ENCODE measurements around the gene SORBS1.

Gene SORBS1

DNA sequence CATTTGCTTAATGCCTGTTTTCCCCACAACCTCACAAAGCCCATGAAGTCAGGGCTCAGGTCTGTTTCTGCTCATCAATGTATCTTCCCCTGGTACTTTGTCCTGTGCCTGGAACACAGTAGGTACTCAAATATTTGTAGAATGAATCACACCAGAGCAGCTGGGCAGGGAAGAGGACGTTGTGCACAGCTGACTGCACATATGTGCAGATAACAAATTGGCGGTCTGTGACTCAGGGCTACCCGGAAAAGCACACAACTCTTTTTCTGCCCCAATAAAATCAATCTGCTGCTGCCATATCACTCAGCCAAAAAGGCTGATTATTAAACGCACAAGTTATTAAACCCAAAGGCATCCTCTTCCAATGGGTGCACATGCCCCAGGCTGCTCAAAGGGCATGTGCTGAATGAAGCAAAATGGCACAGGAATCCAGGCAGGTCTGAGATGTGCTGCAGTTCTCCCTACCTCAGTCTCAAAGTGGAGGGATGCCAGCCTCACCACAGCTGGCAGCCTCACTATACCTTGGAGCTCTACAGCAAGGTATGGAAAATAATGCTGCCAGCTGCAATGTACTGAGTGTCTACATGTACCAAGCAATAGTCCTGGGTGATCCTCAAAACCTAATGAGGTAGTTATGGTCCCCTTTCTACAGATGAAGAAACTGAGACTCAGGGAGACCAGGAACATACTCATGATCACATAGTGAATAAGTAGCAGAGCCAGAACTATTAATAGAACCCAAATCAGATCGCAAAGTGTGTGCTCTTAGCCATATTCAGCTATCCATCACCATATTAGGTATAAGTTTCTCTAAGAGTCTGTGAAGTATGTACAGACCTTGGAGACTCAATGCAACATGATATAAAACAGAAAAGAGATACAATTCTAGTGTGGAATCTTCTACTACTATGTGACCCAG is 43.4 kb downstream of the SORBS1 start:
- peak; percentile 96 for DNase-seq (ENCODE audit: low spot score)
- peak; percentile 99 for FAIRE-seq

DNA sequence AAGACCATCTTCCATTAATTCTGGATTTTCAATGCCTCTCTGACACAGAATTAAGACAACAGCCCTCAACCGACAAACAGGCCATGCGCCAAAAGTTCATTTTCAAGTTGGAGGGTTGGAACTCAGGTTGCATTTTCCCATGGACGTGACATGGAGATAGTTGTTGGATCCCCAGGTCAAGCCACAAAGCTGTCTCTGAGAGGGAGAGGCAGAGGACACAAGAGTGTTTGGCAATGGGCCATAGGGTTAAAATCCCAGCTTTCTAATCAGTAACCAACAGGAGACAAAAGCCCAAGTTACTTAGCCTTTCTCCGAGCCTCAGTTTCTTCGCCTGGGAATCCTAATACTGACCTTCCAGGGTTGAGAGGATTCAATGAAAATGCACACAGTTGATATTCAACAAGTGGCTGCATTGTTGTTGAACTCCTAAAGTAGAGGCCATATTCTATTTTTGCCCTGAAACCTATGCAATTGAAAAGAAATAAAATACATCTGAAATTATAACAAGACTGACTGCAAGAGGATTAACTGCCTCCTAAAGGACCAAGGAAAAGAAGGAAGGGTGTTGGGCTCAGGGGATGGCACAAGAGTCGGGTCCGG is 44.3 kb downstream of the SORBS1 start:
- FAIRE-seq (peak; percentile 97), DNase-seq (ENCODE audit: low spot score) (peak; percentile 75)

DNA sequence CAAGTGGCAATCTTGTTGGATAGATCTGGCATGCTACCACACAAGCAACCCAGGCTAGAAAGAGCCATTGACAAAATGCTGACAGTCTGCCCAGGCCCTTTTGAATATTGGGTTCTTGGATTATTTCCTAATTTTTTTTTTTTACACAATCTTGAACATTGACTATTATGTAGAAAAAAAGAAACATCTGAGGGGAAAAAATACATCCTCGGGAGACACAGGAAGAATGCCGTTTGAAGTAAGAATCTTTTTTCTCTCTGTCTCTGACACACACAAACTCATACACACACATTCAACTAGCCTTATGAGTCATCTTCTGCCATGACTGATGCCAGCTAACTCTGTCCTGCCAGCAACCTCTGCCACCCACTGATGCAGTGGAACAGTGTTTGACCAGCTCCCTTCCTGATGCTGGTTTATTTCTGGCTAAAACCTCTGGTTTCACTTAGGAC is 47.2 kb downstream of the SORBS1 start:
- DNase-seq (ENCODE audit: low spot score), result peak; percentile 89
- FAIRE-seq, result peak; percentile 92

DNA sequence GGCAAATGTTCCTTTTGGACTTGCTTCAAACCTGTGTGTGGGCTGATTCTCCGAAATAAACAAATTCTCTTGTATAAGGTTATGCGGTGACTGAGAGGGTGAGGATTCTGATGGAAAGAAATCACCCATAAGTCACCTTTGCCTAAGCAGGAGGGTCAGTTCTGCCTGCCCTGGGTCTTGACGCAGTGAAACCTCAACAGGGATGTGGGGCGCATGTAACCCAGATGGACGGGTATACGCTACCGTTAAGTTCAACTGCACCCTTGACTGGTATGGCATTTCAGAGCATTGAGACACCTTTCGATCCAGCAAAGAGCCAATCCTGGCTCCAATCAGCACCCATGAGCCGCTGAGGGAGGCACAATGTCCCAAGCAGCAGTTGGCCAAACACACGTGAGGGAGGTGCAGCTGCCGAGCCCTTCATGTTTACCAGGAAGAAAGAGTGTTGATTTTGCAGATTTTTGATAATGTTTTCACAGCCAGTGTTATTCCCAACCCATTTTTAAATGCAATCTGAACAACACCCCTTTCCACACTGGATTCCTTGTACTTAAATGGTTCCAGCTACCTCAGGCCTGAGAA is 48.1 kb downstream of the SORBS1 start:
- no peak for FAIRE-seq
- no peak for DNase-seq (ENCODE audit: low spot score)

DNA sequence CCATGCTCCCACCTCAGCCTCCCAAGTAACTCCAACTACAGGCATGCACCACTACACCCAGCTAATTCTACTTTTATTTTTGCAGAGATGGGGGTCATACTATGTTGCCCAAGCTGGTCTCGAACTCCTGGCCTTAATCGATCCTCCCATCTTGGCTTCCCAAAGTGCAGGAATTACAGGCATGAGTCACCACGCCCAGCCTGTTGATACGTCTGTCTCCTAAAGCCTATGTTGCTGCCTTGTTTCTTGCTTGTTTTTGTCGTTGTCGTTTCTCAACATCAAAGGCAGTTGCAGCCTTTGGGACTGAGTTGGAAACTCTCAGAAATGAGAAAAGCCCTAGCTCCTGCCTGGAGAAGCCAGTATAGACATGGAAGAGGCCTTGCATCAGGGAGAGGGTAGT is 49.9 kb downstream of the SORBS1 start:
- DNase-seq (ENCODE audit: low spot score), result no peak
- no peak for FAIRE-seq

DNA sequence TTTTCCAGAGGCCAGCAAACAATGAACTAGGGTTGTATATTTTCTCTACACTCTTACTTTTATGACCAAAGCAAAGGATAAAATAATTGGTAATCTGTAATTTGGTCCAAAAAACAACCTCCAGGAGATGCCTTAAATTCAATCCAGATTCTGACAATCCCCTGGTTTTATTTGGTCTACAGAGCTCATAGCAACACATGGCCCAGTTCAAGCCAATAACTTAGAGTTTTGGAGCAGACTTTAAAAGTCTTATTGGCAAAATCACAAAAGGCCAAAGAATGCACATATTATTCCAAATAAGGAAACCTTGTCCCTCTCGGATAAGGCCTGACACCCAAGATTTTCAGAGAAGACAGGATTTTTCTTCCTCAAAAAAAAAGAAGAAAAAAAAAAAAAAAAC is 51.9 kb downstream of the SORBS1 start:
- no peak for DNase-seq (ENCODE audit: low spot score)
- FAIRE-seq, result no peak

DNA sequence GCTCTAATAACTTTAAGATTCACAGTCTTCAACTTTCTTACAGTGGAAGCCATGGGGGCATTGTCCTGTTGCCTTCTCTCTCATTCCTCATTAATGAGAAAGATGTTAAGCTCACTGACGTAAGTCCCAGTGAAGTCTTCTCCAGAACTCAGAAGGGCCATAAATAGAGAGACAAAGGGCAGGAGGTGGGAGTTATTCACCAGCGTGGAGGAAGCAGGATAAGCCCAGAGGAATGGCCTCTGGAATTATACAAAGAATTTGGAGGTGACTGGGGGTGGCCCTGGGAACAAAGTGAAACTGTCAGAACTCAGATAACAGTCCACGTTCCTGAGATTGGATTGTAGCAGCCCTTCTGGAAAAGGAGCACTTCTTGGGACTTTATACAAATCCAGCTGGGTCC is 52.4 kb downstream of the SORBS1 start:
- FAIRE-seq (no peak), DNase-seq (ENCODE audit: low spot score) (no peak)

DNA sequence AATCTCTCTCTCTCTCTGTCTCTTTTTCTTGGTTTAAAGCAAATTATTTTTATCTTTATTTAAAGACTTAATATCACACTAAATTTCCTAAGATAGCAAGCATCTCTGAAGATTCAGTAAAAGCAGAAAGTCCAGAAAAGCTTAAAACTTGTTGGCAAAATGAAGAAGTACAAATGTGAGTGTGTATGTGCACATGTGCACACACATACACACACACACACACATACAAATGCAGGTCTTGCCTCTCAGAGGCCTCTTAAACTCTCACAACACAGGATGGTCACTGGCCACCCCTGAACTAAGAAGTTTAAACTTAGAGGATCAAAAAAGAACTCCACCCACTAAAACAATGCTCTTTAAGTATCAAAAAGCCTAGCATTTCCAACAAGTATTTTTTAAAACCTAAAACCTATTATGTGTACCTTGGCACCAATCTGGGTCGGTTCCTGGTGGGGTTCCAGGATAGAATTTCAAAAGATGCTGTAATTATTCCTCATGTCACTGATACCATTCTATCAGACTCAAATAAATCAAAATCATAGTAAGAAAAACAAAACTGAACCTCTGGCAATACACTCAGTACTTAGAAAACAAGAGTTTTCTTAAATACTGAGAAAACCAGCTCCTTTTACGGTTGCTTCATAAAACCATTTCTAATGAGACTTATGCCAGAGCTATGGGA is 55.0 kb downstream of the SORBS1 start:
- FAIRE-seq (no peak), DNase-seq (ENCODE audit: low spot score) (no peak)

DNA sequence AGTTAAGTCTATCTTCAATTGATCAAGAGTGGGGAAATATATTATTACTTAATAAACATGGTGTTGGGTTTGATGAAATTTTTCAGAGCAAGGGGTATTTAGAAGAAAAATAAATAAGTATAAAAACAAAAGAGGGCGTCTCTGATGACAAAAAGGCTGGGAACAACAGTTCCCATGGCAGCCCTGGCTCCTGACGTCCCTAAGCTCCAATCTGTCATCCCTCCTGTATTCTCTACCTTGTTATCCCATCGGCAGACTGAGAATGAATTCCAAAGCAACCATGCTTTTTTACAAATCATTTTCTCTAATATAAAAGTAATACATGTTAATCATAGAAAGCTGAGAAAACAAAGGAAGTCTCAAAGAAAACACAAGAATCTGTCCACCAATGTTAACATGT is 55.5 kb downstream of the SORBS1 start:
- FAIRE-seq, result no peak
- no peak for DNase-seq (ENCODE audit: low spot score)

DNA sequence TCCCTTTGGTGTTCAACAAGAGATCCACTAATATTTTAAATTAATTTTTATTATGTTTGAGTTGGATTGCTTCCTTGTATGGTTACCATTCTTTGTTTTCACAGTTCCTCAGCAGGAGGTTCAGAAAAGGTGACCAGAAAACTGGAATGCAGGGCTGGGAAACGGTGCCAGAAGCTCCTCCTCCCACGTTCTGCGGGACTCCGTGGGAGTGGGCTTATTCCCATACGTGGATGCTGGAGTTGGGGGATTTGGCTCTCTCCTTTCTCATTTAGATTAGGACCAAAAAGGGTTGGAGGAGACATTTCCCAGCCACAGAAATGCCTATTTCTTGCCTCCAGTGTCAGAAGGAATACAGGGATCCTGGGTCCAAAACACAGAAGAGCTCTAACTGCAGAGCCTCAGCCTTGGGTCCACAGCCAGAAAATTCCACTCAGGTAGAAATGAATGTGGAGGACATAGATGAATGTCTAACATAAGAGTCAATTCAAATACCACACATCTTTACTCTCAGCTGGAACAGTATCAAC is 56.0 kb downstream of the SORBS1 start:
- no peak for FAIRE-seq

DNA sequence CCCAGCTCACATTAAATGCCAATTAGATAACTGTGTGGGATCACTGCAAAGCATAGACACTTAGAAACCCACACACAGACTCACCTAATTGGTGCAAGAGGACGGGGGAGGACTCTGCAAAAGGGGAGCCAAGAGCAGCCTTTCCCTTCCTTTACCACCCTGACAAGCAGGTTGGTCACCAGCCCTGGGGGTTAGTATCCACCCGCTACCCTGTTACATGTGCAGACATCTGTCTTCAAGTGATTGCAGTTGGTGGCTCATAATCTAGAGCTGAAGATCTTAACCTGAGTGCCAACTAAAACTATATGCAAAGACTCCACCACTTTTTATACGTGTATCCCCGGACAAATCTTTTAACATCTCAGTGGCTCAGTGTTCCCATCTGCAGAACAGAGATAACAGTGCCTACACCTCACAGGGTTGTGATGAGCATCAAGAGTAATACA is 56.9 kb downstream of the SORBS1 start:
- FAIRE-seq (no peak), DNase-seq (ENCODE audit: low spot score) (no peak)

More for the DNA sequence above, 56.0 kb downstream of the SORBS1 start:
- DNase-seq (ENCODE audit: low spot score), result no peak

DNA sequence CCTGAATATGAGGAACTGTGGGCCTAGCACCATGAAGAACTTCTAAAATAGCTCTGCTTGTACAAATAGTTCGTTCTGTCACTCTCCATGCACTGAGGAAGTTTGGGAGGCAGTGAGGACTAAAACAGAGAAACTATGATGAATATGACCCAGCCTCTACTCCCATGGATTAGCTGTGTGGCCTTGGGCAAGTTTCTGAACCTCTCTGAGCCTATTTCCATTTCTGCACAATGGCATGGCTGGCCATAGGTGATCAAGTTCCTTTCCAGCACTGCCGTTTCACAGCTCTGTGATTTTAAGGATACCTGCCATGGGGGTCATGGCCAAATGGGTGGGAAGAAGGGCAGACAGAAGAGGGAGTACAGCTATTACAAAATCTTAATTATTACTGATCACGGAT is 57.6 kb downstream of the SORBS1 start:
- DNase-seq (ENCODE audit: low spot score) (no peak), FAIRE-seq (no peak)

DNA sequence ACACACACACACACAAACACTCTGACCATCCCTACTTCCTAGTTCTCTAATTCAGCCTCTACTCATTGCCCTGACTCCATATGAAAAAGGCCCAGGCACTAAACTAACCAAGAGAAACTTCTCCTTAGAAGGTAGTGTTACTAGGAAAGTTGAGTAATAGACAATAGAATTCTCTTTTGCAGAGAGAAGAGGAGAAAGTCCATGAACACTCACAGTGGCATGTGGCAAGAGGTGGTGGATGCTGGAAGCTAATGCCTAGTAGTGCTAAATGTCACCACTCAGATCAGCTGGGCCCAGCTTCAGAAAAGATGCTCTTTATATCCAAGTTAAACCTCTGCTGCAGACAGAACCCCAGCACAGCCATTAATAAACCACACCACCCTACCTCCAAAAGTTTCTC is 58.2 kb downstream of the SORBS1 start:
- no peak for FAIRE-seq
- no peak for DNase-seq (ENCODE audit: low spot score)

DNA sequence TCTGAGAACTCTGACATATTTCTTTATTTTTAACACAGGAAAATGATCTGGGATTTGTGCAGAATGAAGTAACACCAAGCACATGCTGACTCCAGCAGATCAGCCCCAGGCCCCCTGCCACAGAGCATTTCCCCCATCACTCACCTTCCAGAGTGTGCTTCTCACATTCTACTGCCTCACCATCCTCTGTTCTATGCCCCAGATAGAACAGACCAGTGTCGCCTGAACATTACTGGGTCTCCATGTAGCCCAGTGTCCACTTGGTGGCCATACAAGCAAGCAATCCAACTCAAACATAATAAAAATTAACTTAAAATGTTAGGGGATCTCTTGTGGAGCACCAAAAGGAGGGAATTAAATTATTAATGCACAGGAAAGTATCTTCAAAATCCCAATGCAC is 58.8 kb downstream of the SORBS1 start:
- FAIRE-seq (no peak), DNase-seq (ENCODE audit: low spot score) (no peak)

DNA sequence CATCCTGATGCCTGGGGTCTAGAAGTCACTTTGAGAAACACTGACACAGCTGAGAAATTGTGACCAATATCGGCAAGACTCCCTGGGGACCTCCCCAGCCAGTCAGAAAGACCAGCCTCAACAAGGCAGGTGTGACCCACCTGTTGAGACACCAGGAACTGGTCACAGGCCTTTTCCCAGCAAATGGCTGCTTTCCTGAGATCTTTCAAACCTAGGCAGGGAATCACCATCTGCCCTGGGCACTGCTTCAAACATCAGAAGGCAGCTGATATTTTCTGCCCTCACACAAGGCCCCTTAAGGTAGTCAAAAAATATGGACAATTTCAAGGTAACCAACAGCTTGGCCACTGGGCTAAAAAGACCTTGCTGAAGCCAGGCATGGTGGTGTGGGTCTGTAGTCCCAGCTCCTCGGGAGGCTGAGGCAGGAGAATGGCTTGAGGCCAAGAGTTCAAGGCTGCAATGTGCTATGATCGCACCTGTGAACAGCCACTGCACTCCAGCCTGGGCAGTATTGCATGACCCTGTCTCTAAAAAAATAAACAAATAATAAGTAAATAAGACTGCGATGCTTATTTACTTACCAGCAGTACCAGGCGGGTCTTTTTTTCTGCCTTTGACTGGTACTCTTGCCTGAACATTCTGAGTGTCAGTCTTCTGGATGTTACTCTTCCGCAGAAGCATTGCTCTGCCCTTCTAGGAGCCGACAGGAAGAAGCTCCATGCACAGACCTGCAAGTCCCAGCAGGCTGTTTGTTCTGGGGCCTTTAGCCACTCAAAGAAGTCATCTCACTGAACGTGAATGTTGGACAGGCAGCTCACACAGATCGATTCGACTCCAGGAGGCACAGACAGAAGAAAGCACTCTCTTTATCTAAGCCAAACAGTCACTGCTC is 59.7 kb downstream of the SORBS1 start:
- no peak for DNase-seq (ENCODE audit: low spot score)
- no peak for FAIRE-seq

DNA sequence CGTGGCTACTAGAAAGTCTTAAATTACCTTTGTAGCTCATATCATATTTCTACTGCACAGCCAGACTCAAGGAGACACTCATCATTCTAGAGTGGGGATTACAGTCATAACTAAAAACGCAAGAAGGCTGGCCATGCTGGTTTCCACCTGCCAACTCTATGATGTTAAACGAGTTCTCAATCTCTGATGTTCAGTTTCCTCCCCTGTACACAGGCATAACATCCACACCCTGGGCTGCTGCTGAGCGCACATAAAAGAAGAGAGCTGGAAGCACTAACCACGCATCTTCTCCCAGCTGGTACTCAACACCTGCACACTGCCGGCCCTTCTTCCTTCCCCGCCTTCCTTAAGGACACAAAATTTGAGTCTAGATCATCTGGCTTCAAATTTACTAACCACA is 60.5 kb downstream of the SORBS1 start:
- DNase-seq (ENCODE audit: low spot score) (no peak), FAIRE-seq (no peak)

DNA sequence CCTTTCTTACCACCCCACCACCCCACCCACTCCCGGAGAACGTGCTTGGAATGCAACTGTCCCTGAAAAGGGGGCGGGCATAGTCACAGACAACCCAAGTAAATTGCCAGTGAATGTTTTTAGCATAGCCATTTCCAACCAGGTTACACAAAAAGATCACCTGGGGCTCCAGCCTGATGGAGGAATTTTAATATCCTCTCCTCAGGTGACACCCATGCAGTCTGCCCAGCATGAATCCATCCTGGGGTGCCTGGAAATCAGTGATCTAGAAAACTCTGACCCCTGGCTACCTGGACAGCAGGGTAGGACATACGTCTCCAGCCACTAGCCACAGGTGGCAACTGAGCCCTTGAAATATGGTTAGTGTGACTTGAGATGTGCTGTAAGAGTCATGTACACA is 61.1 kb downstream of the SORBS1 start:
- FAIRE-seq, result no peak
- no peak for DNase-seq (ENCODE audit: low spot score)

DNA sequence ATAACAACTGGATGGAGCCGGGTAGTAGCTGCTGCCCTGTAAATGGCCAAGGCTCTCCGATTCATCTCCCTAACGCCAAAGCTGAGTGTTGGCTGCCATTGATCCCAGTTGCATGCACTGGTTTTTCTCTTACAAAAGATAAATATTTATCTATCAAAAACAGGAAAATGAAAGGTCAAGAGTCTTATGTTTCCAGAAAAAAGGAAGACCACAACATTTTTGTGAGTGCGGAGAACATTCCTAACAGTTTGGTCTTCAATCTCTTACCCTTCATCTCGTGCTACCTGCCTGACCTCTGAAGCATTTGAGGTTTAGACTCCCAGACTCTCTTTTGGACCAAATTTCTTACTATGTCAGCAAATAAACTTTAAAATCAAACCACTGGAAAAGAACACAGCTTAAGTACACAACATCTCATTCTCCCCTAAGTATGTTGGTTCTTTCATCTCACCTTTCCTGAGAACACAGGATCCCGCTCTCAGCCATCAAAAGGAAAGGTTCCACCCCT is 61.6 kb downstream of the SORBS1 start:
- DNase-seq (ENCODE audit: low spot score) (no peak), FAIRE-seq (no peak)

DNA sequence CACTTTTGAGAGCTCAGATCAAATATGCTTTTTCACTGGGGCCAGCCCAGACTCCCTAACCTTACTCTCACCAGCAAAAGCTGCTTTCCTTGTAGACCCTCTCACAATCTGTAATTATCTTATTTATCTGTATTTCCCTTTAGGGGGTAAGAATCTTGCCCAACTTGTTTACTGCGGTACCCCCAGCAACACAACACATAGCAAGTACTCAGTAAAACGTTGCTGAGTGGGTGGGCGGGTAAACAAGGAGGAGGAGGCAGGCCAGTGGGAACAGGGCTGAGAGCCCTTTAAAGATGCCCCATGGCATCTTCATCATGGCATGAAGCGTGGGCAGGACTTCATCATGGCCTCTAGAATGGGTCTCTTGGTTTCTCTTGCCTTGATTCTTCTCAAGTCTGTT is 64.2 kb downstream of the SORBS1 start:
- FAIRE-seq (no peak), DNase-seq (ENCODE audit: low spot score) (no peak)

DNA sequence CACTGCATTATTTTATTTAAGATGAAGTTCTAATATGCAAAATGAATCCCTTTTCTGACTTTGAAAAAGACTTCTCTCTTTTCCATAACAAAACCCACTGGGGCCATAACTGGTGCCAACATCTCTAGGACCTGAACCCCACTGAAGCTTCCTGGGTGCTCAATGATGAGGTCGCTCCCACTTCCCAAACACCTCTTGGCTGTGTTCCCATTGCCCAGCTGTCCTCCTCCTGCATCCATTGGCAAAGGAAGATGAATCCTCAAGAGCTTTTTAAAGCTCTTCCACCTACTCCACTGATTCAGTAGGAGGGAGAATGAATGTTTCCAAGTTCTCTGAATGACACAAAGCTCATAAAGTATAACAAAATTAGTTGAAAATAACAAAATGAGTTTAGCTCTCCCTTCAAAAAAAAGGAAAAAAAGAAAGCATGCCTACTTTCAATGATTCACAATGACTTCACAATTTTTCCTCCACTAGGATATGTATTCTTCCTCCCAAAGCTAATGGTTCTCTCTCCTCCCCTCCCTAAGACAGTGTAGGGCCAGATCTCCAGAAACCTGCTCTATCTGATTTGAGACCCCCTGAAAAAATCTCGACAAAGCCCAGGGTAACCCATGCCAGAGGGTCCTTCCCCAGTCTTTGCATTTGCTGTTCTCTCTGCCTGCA is 64.8 kb downstream of the SORBS1 start:
- no peak for FAIRE-seq
- DNase-seq (ENCODE audit: low spot score), result no peak
